ENCODE results near the gene SERBP1.
A peak's percentile ranks its signal among the peaks of the same experiment; 100 is the strongest.
"Not testable (repeated sequence)": the region's sequence is repeated elsewhere in the genome, so short reads cannot be mapped to it uniquely, and the experiment has no call there.

The SERBP1 gene

GRCh38 chr1:67430358-67431155 lies at the start of gene SERBP1:
Gene SERBP1, minus strand, starts transcription at chr1:67430402. Its CDS starts 102 bp downstream, at chr1:67430300.
- peak; percentile 72 for DNase-seq

GRCh38 chr1:67479146-67479891 lies 49.1 kb upstream of the SERBP1 start:
- DNase-seq, result no peak

DNA sequence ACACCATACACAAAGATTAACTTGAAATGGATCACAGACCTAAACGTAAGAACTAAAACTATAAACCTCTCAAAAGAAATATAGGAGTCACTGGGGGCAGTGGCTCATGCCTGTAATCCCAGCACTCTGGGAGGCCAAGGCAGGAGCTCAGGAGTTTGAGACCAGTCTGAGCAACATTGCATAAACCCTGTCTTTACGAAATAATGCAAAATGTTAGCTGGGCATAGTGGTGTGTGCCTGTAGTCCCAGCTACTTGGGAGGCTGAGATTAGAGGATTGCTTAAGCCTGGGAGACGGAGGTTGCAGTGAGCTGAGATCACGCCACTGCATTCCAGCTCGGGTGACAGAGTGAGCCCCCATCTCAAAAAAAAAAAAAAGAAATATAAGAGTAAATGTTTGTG lies 46.7 kb upstream of the SERBP1 start:
- DNase-seq, result no peak

- DNase-seq, result no peak
These were observed 45.8 kb upstream of the SERBP1 start for GRCh38 chr1:67476006-67476482.

GRCh38 chr1:67472056-67472455 lies 41.9 kb upstream of the SERBP1 start:
- DNase-seq, result no peak

DNA sequence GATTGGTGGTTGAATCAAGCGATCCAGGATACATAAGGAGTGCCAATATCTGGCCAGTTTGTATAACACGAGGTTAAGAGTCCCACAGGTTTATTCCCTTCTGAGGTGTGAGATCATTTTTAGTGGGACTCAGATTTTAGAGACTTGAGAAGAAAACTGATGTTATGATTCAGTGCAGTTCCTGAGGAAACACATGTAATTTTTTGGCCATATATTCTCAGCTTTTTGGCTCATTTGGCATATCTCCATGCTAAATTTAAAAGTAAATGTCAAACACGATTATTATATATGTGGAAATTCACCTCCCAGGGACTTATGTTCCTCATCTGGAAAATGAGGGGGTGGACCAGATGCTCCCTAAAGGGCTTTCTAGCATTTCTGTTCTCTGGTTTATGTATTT lies 39.2 kb upstream of the SERBP1 start:
- DNase-seq, result no peak

DNA sequence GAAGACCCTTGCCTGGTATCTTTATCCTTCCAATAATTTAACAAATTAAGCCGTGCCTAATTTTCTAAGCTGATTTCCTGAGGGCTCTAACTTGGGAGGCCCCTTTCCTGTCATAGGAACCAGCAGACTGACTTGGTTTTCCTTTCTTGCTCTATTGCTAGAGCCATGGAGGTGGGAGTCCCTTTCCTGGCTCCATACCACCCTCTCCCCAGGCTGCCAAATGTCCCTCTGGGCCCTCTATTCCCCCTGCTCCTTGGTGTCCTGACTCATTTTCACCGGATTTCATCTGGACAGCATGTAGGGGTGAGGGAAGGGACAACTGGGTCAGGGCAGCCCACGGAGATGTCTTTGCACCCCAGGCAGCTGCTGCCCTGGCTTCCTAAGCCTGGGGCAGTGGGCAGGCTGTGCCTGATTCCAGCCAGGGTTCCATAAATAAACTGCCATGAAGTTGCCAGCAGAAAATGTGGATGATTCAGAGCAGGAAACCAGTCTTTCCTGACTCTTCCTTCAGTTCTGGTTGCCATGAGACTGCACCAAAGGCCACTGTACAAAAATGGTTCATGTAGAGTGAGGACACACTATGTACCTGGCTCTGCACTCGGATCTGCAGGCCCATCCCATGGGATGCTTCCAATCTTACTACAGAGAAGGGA lies 38.0 kb upstream of the SERBP1 start:
- DNase-seq, result no peak

DNA sequence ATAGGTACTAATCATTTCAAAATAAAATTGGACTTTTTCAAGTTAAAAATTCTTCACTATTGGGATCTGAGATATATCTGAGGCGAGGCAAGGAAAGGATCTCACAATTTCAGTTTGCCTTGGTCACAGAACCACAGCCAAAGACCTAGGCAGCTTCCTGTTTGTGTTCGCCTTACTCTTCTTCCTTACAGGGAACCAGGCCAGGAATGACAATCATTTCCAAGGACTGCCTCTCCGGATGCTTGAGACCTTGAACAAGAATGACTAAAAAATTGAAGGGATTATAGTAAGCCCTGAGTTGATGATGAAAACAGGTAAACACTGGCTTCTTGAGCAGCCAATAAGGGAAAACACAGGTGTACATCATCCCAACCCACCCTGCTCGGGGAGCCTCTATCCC lies 35.2 kb upstream of the SERBP1 start:
- no peak for DNase-seq

DNA sequence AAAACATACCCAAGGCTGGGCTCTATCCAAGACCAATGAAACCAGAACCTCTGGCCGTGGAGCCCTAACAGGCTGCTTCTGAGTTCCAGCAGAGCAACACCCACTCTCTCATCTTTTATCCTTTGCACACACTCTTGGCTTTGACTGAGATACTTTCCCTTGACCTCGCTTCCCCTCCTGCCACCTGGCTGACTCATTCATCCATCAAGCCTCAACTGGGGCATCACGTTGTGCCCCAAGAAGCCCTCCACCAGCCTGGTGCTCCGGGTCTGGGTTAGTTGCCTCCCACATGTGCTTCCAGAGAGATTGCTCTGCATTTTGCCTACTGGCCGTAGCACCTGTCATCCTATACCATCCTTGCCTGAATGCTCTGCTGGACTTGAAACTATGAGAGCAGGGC lies 34.5 kb upstream of the SERBP1 start:
- DNase-seq, result no peak

GRCh38 chr1:67464058-67464457 lies 33.9 kb upstream of the SERBP1 start:
- no peak for DNase-seq

DNA sequence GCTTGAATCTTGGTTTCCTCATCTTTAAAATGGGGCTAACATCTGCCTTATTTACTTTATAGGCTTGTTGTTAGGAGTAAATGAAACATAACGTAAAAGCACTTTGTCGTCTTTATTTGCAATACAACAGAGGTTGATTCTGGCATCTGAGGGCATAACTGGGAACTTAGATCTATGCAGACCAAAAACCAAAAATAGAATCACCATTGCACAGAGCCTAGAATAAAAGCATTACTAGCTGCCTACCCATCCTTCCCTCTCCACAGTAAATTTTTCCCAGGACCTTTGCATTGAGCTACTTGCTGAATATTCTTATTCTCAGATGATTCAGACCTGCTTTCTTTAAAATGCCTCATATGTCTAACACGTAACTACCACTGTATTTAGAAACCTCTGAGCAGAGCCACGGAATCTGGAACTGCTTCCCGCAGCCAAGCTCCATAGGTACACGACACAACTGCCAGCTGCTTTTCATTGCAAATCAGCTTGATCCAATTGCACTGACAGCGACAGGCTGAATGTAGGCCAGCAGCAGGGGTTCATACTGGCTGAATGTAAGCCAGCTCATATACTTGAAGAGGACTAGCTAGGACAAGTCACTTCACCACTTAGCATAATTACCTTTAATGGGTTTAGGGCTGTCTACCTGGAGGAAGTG lies 33.2 kb upstream of the SERBP1 start:
- DNase-seq, result no peak

GRCh38 chr1:67460676-67461500 lies 30.7 kb upstream of the SERBP1 start:
- DNase-seq, result no peak

DNA sequence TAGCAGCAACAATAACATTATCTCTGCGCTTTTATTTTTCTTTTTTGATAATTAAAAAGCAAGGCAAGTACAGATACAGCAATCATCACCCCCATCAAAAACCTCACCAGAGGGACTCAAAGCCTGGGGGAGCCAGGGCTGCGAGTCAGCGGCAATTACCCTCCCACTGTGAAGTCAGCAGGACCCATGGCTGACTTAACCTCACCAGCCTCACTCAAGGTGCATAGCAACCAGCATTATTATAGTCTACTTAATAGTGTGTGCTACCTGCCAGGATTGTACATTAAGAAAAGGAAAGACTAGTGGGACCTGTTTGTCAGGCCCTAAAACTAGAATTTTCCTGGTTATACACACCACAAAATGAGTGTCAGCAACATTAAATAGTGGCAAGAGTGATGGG lies 28.9 kb upstream of the SERBP1 start:
- DNase-seq, result no peak

DNA sequence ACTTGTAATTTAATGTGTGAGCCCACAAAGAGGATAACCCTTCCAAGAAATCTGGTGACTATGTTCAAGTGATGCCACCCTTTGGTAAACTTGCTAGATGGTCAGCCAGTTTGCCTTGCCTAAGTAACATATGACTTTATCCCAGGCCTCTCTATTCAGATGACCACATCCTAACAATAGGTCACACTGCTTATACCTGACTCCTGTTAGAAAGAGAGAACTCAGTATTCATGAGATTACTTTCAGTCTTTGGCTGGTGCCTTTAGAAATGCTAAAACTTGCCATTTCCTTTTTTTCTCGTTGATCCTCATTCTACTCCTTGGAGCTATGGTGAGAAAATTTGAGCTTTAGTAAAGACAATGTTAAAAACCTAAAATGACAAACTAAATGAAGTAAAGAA lies 28.5 kb upstream of the SERBP1 start:
- no peak for DNase-seq

DNA sequence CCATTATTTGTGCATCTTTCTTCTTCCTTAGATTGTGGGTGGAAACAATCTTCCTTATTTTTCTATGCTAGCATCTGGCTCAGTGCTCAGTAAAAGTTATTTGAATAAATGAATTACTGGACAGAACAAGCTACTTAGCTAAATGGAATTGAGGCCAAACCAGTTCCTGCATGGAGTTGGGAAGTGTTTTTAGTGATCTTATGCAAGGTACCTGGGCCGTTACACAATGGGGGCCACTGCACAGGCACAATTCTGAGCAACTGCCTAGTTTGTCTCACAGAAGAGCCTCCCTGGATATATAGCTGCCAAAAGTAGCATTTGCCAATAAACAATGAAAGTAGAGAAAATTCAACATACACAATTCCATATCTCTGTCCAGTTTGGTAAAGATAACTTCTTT lies 27.0 kb upstream of the SERBP1 start:
- no peak for DNase-seq

DNA sequence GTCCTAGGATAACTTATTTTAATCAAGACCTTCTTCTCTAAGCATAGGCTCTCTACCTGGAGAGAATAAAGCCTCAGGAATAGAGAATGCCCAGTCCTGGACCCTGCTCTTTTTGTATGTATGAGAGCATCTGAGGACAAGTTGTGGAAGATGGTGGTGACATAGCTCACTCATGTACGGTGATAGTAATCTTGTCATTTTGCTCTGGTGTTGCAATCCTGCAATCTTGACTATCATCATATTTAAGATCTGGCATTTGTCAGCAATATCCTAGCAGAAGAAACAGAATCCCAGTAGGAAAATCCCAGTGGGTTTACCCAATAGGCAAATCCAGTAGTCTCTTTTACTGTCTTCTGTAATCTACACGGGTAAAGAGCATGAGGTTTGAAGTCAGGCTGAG lies 21.6 kb upstream of the SERBP1 start:
- no peak for DNase-seq

DNA sequence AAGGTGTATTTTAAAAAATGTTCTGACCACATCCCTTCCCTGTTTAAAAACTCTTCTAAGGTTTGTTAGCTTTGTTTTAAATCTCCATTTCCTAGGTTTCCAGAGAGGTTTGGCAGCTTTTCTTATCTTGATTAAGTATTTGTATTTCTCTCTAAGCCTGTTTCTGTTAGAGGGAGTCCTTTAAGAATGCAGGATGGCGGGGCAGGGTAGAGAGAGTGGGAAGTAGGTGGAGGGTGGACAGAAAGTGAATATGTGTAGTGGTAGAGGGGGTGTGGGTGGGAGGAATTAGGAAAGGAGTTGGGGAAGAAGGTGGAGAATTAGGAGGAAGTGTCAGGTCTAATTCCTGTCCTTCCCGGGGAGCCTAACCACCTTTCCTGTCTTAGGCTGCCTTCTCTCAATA lies 21.2 kb upstream of the SERBP1 start:
- no peak for DNase-seq

DNA sequence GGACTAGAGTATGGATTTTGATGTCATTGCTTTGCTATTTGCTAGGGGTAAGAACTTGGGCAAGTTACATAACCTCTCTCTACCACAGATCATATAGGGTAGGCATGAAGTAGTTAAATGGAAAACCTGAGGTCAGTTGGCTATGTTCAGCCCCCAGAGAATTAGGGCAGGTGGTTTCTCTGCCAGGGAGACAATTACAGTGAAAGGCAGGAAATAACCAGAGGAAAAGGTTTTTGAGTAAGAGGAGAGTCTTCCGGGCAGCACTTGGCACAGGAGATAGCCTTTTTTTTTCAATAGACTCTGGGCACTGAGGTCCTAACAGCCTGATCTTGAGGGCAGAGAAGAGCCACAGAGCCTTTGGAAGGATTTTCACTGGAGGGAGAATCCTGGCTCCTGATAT lies 16.7 kb upstream of the SERBP1 start:
- DNase-seq, result no peak

DNA sequence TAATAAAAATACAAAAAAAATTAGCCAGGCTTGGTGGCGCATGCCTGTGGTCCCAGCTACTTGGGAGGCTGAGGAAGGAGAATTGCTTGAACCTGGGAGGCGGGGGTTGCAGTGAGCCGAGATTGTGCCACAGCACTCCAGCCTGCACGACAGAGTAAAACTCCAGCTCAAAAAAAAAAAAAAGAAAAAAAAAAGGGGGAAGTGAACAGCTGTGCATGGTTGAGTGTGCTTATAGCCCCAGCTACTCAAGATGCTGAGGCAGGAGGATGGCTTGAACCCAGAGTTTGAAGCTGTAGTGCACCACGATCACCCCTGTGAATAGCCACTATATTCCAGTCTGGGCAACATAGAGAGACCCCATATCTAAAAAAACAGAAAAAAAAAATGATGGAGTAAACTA lies 15.8 kb upstream of the SERBP1 start:
- not testable (repeated sequence) for DNase-seq

DNA sequence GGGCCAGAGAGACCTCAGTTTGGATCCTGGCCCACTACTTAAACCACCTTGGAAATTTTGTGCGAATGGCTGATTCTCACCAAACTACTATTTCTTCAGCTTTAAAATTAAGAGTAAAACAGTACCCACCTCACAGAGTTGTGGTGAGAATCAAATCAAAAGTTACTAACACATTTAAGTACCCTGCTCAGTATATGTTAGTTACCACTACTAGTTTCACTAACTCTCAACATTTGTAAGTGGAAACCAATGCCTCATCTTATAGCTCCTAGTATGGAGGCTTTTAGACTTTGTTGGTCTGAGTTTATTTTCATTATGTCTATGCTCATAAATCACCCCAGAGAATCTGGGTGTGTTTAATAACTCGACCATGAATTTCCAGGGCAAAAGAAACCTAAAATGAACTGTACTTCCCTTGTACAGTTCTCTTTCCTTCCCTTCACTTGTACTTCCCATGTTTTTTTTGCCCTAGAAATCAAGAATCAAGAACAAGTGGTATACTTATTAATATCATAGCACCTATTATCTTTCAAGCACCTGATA lies 11.6 kb upstream of the SERBP1 start:
- DNase-seq, result no peak

DNA sequence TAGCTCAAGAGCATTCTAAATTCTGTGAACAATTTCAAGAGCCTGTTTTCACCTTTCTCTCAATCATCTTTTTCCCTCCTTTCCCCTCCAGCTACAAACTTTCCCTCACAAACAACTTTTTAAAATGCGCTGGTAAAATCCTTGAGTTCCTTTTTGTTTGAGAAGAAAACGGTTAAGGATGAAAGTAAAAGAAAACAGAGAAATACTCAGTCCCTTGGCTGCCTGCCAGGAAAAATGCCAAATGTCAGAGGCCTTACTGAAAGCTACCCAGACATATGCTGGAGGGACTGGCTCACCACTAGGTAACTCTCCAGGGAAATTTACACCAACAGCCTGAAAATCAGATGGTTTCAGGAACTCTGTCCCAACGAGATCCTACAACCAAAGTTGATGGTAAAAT lies 11.0 kb upstream of the SERBP1 start:
- DNase-seq, result no peak

- no peak for DNase-seq
These were observed 10.1 kb upstream of the SERBP1 start for GRCh38 chr1:67440339-67440738.

Data from 8988T (cell line).